Measurements from ENCODE around the gene MT1E.

MT1E gene

GRCh38 chr16:56632156-56632847 is 6.7 kb downstream of the MT1E start, which contains the start of gene MT1M:
Gene MT1M (plus strand): TSS chr16:56632659. CDS start chr16:56632732, 73 bp downstream.
- ChIA-PET POLR2A (no interaction called here), CTCF (no interaction called here)

GRCh38 chr16:56632848-56633365 is 7.3 kb downstream of the MT1E start:
- TF ChIP-seq ZBTB6 (tag by site-specific recombination; IDR thresholded peaks at IDR 0.05) (no peak), KLF16 (tag by site-specific recombination; IDR thresholded peaks at IDR 0.05) (no peak)
- ChIA-PET CTCF (interaction anchor here (0.6 kb wide), 1 partner anchor 29 kb away, joined by 5 read pairs; no protein-coding TSS in a partner anchor), POLR2A (no interaction called here)
- Histone ChIP-seq H3K9me3 (ENCODE audit: control insufficient read depth, insufficient read depth, low read depth, low read length) (no peaks in the 10 kb centered on the region), H3K36me3 (ENCODE audit: control insufficient read depth in 2 of 2, insufficient read depth in 1 of 2, low read length in 2 of 2) (no peaks in the 10 kb centered on the region), H3K27ac (ENCODE audit: extremely low read depth, low read depth, low read length) (no peak overlapping the region), H3K4me3 (ENCODE audit: low read depth, low read length) (no peak overlapping the region), H3K4me1 (ENCODE audit: control insufficient read depth, insufficient read depth, low read length) (no peaks in the 10 kb centered on the region)

More at GRCh38 chr16:56632156-56632847, 6.7 kb downstream of the MT1E start, which contains the start of gene MT1M:
- no peaks in the 10 kb centered on the region for H3K36me3 ChIP-seq (ENCODE audit: control insufficient read depth in 2 of 2, insufficient read depth in 1 of 2, low read length in 2 of 2)
- no peaks in the 10 kb centered on the region for H3K9me3 ChIP-seq (ENCODE audit: control insufficient read depth, insufficient read depth, low read depth, low read length)
- H3K4me3 ChIP-seq (ENCODE audit: low read depth, low read length) = no peak within 1 kb of the TSS
- TF ChIP-seq ZFP41 (tag by site-specific recombination; IDR thresholded peaks at IDR 0.05; ENCODE audit: borderline replicate concordance) = no peak
- no peak for TF ChIP-seq ZNF514 (tag by site-specific recombination; IDR thresholded peaks at IDR 0.05)
- no peak for TF ChIP-seq ZNF837 (tag by site-specific recombination; IDR thresholded peaks at IDR 0.05)
- TF ChIP-seq ZNF791 (tag by site-specific recombination; IDR thresholded peaks at IDR 0.05) = no peak
- TF ChIP-seq KLF8 (tag by site-specific recombination; IDR thresholded peaks at IDR 0.05) = no peak
- no peak for TF ChIP-seq MEIS1 (CRISPR knock-in tag; IDR thresholded peaks at IDR 0.05; ENCODE audit: borderline replicate concordance)
- no peak for TF ChIP-seq ZBTB17 (tag by site-specific recombination; IDR thresholded peaks at IDR 0.05)
- no peak for TF ChIP-seq KLF17 (tag by site-specific recombination; IDR thresholded peaks at IDR 0.05)
- TF ChIP-seq ZNF830 (tag by site-specific recombination; IDR thresholded peaks at IDR 0.05; ENCODE audit: low read depth) = no peak
- no peak for TF ChIP-seq ZBTB10 (tag by site-specific recombination; IDR thresholded peaks at IDR 0.05)
- no peak for TF ChIP-seq ZNF843 (tag by site-specific recombination; IDR thresholded peaks at IDR 0.05)
- TF ChIP-seq HOXD13 (CRISPR knock-in tag; IDR thresholded peaks at IDR 0.05; ENCODE audit: borderline replicate concordance) = no peak
- TF ChIP-seq ZNF501 (tag by site-specific recombination; IDR thresholded peaks at IDR 0.05) = no peak
- TF ChIP-seq ZNF610 (tag by site-specific recombination; IDR thresholded peaks at IDR 0.05; ENCODE audit: borderline replicate concordance) = no peak
- TF ChIP-seq GLI2 (tag by site-specific recombination; IDR thresholded peaks at IDR 0.05; ENCODE audit: borderline replicate concordance, low read depth) = no peak
- no peak for TF ChIP-seq ZNF184 (tag by site-specific recombination; IDR thresholded peaks at IDR 0.05)
- H3K4me1 ChIP-seq (ENCODE audit: control insufficient read depth, insufficient read depth, low read length) = no peaks in the 10 kb centered on the region; the same call in 1 of the 2 replicates
- no peak within 1 kb of the TSS for H3K27ac ChIP-seq (ENCODE audit: extremely low read depth, low read depth, low read length)

Measured in HEK293 (cell line).